ENCODE results near the gene TTC21A.

GRCh38 chr3:39109086-39109485 lies 1.6 kb downstream of the TTC21A start:
- TF ChIP-seq CTCF (conservative IDR thresholded peaks at IDR 0.05 in 1 of 2, IDR thresholded peaks at IDR 0.05 in 1 of 2; ENCODE audit: low read depth in 1 of 2, low read length in 2 of 2) (no peak), EZH2 (IDR thresholded peaks at IDR 0.05; ENCODE audit: low read length, missing control alignments) (no peak)

Data from fibroblast of lung (primary cell).